ENCODE data around the gene ZNF485. TPM values are rescaled to one million over a fixed set of nuclear protein-coding genes. Genes with fewer than 3 reads are reported as not detected.
A peak's percentile ranks its signal among the peaks of the same experiment; 100 is the strongest.

ZNF485 gene
- total and polyA plus RNA-seq, 10 of the 15 experiments (the other 5 are each of a cell fraction or from before 2014, with no cell fraction given) = 3.2 to 7.6 (median 5.1) TPM

- peak overlapping the region; percentile 83; the same call in 1 of the 2 replicates for H3K4me3 ChIP-seq
- in situ Hi-C loops (cut with MboI) (no loop called here), intact Hi-C loops (cut with micrococcal nuclease; ENCODE audit: unreplicated experiment) (no loop called here)
- DNase-seq (ENCODE audit: low read depth, low spot score) = no peak
- H3K36me3 ChIP-seq (ENCODE audit: control insufficient read depth in 2 of 2, insufficient read depth in 2 of 2, low read length in 1 of 2) = no peaks in the 10 kb centered on the region
- over 99% methylated on average over 6 of the region's 6 CpGs for WGBS (ENCODE audit: insufficient coverage, insufficient replicate concordance, low lambda C conversion rate, missing lambda C conversion rate)
- RAD21 ChIA-PET (ENCODE audit: unreplicated experiment) = no interaction called here
- H4K20me1 ChIP-seq (ENCODE audit: control insufficient read depth, insufficient read depth) = no peaks in the 10 kb centered on the region
- SMC1A ChIA-PET (ENCODE audit: uncharacterized antibody, unreplicated experiment) = interaction anchor here (2.6 kb wide), 1 partner anchor 53 kb away, joined by 10 read pairs; no protein-coding TSS in a partner anchor
- no peaks in the 10 kb centered on the region for H3K27me3 ChIP-seq (replicated peaks in 1 of 2; ENCODE audit: control insufficient read depth in 2 of 2, insufficient read depth in 2 of 2, low read length in 1 of 2)
- POLR2A ChIA-PET = no interaction called here
- ATAC-seq = no peak
- no peaks in the 10 kb centered on the region for H3K4me1 ChIP-seq (ENCODE audit: control insufficient read depth, insufficient read depth, low read length)
- H2AFZ ChIP-seq (ENCODE audit: control insufficient read depth, low read depth, low read length) = no peak overlapping the region; the same call in 1 of the 2 replicates
- H3K79me2 ChIP-seq (ENCODE audit: control insufficient read depth, insufficient read depth, low read length) = no peaks in the 10 kb centered on the region
- H3K9me3 ChIP-seq (replicated peaks; ENCODE audit: control insufficient read depth, insufficient read depth, low read length) = peaks cover 33% of the 10 kb centered on the region
- CTCF ChIA-PET = no interaction called here
- H3K4me2 ChIP-seq (ENCODE audit: control insufficient read depth, insufficient read depth) = peak overlapping the region; percentile 95; the same call in 1 of the 2 replicates
- BruUV-seq (replicated peaks) = no TSS peak
- no peak overlapping the region for H3K27ac ChIP-seq (ENCODE audit: control insufficient read depth, insufficient read depth)
- no peak for FAIRE-seq
- H3K9ac ChIP-seq (ENCODE audit: control insufficient read depth, insufficient read depth, low read length) = no peak overlapping the region
- TF ChIP-seq BCL11A (IDR thresholded peaks at IDR 0.05; ENCODE audit: low read depth, low read length) = no peak
- no peak for TF ChIP-seq PRDM15 (CRISPR knock-in tag; IDR thresholded peaks at IDR 0.05)
- TF ChIP-seq RELB (IDR thresholded peaks at IDR 0.05; ENCODE audit: low read depth) = no peak
- no peak for TF ChIP-seq USF1 (IDR thresholded peaks at IDR 0.05; ENCODE audit: borderline replicate concordance, extremely low read length, insufficient read depth, low read depth, low read length)
- no peak for TF ChIP-seq ZNF622 (IDR thresholded peaks at IDR 0.05)
- no peak for TF ChIP-seq ZBTB4 (CRISPR knock-in tag; IDR thresholded peaks at IDR 0.05)
- TF ChIP-seq CBX3 (IDR thresholded peaks at IDR 0.05; ENCODE audit: borderline replicate concordance, low read depth) = no peak
- no peak for TF ChIP-seq WRNIP1 (IDR thresholded peaks at IDR 0.05; ENCODE audit: borderline replicate concordance, low read depth, low read length)
- no peak for TF ChIP-seq SRF (IDR thresholded peaks at IDR 0.05; ENCODE audit: low read depth in 2 of 2, low read length in 2 of 2)
- no peak for TF ChIP-seq NFXL1 (IDR thresholded peaks at IDR 0.05; ENCODE audit: borderline replicate concordance)
- TF ChIP-seq MEF2A (IDR thresholded peaks at IDR 0.05; ENCODE audit: insufficient read depth, low read depth, low read length) = no peak
- no peak for TF ChIP-seq POU2F2 (IDR thresholded peaks at IDR 0.05; ENCODE audit: borderline replicate concordance, low read depth, low read length)
These were observed 41.3 kb downstream of the ZNF485 start for GRCh38 chr10:43647576-43647975.
